GM18498 (cell line): ENCODE data around the gene NOL4L.

Source experiments
- ATAC-seq: cut with Tn5 transposase; IDR thresholded peaks from one replicate; pipeline ENCODE4 v1.9.1; 2021; ENCODE audit warnings: mild to moderate bottlenecking, moderate library complexity; ENCODE audit not compliant: unreplicated experiment

The NOL4L gene

DNA sequence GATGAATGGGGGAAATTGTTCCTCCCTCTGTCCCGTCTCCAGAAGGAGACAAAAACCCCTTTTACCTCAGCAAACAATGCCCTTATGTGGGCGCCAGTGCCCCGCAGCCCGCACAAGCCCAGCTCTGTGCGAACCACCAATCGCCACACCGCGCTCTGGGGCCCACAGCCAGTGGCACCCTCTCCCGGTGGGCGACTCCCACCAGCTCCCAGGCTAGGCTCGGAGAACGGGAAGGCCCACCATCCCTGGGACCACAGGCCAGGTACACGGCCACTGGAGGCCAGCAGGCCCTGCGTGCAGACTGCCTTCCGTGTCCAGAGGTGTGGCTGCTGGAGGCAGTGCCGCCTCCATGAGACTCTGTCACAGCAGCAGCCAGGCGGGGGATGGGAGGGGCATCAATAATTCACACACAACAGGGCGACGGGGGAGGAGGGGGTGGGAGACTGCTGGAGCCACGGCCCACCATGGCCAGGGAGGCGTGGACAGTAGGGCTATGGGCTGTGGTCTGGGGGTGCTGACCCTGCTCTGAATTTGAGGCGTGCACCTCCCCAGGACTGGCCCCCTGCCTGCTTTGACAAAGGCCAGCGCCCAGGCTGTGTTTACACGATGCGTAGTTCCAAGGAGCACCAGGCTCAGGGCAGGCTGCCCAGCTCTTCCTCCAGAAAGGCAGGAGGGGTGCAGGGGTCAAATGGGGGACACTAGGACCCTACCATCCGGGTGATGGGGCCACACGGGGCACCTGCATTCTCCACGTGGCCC is 121.3 kb downstream of the NOL4L start:
- no peak for ATAC-seq

DNA sequence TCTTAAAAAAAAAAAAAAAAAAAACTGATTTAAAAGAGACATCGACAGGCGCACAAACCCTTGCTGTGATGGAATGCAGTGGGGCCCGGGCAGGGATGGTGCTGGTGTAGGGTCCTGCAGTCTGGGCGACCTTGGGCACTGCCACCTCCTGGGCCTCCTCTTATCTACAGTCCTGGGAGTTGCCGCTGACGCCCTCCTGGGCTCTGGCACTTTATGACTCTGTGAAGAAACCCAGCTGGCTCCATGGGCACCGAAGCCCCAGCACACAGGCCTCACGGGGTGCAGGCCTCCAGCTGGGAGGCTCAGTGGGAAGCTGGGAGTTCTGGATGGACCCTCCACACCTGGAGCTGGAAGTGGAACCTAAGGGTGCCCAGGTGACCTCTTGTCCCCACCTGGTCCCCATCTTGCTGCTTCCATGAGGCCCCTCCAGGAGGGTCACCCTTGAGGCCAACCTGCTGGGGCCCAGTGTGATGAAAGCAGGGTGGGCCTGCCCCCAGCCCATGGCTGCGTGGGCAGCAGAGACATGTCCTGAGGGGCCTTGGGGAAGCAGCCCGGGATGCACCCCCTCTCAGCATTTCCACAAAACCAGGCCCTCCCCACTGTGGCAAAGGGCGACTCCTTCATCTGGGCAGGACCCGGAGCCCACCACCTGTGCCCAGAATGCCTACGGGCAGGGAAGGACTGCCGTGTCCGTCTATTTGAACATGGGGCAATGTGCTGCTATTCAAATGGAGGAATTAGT is 122.1 kb downstream of the NOL4L start:
- no peak for ATAC-seq

DNA sequence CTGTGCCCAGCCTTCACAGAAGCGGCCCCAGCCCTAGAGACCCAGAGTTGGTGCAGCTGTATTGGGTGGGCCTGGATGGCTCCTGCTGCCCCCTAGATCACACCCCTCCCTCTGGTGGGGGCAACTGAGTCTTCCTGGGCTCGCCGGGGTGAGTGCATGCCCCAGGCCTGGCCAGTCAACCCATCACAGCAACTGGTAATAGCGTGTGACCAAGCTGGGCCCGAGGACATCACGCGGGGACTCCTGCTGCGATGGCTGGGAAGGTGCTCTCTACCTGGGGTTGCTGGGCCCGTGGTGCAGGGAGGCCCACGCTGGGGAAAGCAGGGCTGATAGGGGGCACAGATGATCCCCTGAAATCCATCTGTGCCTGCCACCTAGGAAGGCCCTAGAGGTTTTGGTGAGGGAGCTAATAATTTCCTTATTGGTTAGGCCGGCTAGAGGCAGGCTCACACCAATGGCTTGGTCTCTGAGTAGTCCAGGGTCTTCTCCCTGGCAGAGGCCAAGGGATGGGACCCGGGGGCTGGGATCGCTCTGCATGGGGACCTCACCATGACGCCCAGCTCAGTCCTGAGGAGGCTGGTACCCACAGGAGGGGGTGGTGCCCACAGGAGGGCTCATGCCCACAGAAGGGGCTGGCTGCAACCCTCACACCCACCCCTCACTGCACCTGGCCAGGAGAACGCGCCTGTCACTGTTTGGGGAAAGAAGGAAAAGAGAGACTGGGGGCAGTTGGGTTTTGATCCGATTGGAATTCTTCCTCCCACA is 123.1 kb downstream of the NOL4L start:
- no peak for ATAC-seq

DNA sequence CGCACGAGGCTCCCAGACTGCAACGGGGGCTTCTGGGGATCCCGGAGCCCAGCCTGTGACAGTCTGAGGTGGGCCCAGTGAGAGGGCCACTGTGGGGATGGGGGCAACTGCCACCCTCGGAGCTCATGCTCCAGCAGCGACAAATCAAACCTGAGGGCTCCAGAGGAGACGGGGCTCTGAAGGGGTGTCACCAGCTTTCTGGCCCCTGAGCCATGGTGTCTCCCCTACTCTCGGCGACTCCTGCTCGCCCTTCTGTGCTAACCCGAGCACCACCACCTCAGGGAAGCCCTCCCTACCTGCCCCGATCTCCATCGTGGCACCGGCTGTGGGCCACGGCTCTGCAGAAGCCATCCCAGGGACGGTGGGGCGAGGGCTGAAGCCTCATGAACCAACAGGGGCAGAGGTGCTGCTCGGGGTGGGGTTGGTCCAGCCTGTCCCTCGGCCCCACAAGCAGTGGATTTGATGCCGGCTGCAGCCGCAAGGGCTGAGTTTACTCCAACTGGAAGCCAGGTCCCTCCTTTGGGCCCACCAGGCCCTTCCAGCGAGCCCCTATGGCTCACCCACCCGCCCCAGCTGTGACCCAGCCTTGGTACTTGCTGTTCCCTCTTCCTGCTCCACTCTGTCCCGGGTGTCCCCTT is 124.3 kb downstream of the NOL4L start:
- ATAC-seq = no peak

DNA sequence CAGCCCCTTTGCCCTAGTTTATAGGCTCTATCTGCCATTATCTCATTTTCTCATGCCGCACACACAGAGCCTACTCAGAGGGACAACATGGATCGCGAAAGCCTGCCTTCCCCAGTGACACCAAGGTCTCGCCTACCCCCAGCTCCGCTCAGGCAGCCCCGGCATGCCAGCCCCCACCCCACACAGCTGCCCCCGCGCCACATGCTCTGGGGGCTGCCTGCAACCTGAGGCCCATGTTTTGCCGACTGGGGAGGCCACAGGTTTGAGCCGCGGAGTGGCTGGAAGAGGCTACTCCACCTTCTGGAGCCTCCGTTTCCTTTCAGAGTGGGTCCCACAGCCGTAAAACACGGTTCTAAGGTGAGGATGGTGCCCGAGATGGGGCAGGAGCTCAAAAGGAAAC is 124.9 kb downstream of the NOL4L start:
- ATAC-seq = no peak

DNA sequence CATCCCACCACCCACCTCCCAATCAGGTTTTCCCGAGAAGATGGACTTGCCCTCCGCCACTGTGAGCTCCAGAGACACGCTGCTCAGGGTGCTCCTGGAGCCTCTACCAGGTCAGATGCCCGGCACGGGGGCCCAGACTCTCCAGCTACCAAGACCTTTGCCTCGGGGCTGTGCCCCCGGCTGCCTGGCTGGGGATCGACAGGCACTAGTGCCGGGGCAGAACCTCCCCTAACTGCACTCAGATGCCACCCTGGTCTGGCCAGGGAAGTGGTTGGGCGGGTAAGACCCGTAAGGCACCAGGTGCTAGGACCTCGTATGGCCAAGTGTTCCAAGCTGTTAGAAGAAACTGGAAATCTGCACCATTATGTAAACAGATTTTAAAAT is 126.3 kb downstream of the NOL4L start:
- no peak for ATAC-seq

DNA sequence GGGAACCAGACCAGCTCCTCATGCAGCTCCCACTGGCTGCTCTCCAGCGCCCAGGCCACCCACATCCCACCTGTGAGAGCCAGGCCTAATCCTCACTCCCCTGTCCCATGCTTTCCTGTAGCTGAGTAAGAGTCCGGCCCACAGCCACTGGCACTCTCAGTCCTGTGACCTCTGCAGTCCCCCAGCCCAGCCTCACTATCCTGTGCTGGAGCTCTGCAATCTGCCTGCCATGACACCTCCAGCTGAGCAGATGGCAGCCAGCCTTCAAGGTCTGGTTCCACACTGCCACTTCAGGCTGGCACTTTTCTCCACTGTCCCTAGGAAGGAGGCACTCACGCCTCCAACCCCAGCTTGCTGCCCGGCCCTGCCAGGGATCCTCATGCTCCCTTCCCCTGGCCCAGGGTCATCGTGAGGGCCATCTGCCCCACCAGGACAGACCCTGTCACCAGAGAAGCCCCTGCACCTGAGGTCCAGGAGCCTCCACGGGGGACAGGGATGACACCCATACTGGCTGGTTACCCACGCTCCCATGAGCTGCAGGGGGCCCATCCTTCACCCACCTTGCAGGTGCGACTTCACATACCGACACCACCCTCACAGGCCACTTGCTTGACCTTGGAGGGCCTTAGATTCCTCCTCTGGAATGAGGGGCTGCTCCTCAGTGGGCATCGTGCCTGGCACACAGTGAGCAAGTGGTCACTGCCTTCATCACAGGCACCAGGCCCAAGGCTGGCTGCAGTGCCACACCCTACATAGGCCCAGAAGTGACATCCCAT is 126.9 kb downstream of the NOL4L start:
- no peak for ATAC-seq

DNA sequence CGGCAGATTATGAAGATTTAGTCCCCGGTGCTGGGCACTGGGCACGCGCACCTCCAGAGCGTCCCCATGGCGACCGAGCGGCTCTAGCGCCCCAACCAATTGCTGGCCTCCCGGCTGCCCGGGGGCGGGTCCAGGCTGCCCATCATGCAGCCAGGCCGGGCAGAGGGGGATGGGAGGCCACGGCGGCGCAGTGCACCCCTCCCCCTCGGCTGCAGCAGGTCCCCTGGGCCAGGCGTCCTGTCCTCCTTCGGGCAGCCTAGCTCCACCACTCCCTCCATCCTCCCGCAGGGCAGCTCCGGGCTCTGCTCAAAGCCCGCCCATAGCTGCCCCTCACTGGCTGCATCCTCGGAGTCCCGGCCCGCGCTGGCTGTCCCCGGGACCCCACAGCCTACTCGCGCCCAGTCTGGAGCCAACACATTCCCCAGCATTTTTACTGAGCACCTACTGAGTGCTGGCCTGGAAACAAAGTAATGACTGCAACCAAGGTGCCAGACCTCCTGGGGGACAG is 127.6 kb downstream of the NOL4L start:
- ATAC-seq = no peak

DNA sequence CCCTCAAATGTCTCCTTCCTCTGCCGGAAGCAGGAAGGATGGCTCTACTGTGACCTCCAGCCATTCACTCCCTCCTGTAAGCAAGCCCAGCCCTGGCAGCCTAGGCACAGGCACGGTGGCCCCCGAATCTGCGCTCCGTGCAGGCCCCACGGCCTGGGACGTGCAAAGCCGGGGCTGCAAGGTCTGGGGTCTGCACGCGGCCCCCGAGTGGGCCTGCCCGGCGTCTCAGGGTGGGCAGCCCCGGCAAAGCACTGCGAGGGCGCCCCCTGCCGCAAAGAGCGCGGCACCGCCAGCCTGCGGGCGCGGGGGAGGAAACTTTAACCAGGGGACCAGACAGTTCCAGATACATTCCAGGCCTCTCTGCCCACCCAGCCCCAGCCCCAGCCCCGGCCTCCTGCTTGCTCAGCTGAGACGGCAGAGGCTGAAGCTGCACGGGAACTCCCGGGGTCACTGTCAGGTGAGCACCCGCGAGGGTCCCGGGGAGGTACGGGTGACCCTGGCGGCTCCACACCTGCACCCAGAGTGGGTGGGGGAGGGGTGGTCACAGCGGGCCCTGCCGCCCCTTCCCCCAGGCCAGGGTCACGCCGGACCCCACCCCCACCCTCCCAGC is 128.2 kb downstream of the NOL4L start:
- no peak for ATAC-seq

DNA sequence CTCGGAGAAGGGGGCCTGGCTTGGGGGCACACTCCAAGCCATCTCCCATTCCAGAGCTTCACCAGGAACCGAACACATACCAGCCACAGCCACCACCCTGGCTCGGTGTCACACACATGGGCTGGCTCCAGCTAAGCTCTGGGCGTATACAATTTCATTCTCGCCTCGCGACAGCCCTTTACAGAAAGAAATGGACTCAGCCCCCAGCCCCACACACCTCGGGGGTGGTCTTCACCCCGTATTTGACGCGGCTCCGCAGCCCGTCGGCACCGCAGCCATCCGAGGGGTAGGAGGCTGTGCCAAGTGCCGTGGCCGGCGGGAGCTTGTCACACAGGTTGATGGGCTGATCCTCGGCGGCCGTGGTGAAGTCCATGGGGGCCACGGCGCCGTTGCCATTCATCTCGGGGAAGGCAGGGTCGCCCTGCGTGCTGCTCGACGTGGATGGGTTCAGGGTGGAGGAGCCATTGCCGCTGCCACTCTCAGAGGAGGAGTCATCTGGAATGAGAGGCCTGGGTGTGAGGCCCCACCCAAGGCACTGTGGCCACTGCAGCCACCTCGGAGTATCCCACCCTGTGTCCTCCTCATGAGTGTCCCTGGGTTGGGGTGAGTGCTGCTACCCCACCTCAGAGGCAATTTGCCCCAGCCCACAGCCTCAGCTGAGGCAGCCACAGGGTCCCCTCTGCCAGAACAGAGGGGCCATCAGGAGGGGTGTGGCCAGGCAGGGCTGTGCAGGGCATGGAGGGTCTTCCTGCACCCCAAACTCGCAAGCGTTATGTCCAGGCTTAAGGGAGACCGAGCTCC is 129.0 kb downstream of the NOL4L start:
- ATAC-seq = no peak

DNA sequence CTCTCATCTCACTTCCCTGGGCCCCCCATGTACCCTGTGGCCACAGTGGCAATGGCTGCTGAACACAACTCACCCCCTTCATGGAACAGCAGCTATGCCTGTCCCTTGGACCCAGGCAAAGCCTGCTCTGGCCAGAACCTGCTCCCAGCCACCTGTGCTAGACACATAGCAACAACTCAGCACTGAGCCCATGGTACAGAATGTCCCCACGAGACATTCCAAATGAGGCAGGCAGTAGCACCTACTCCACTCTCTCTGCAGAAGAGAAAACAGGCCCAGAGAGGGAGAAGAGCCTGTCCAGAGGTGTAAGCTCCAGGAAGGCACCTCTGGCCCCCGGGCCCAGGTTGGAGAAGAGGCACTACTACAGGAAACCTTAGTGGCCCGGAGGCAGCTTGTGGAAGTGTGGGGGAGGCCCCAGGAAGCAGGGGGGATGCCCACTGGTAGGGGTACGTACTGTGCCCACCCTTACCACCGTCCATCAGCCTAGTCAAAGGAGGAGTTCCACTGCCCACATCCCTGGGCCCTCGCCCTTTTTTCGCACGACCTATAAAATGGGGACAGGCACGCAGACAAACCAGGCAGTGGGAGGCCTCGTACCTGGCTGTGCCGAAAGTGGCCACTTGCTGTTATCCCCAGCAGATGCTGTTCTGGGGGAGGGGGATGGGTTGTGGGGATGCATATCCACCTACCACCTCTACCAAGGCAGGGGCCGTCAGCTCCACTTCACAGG is 129.8 kb downstream of the NOL4L start:
- no peak for ATAC-seq

DNA sequence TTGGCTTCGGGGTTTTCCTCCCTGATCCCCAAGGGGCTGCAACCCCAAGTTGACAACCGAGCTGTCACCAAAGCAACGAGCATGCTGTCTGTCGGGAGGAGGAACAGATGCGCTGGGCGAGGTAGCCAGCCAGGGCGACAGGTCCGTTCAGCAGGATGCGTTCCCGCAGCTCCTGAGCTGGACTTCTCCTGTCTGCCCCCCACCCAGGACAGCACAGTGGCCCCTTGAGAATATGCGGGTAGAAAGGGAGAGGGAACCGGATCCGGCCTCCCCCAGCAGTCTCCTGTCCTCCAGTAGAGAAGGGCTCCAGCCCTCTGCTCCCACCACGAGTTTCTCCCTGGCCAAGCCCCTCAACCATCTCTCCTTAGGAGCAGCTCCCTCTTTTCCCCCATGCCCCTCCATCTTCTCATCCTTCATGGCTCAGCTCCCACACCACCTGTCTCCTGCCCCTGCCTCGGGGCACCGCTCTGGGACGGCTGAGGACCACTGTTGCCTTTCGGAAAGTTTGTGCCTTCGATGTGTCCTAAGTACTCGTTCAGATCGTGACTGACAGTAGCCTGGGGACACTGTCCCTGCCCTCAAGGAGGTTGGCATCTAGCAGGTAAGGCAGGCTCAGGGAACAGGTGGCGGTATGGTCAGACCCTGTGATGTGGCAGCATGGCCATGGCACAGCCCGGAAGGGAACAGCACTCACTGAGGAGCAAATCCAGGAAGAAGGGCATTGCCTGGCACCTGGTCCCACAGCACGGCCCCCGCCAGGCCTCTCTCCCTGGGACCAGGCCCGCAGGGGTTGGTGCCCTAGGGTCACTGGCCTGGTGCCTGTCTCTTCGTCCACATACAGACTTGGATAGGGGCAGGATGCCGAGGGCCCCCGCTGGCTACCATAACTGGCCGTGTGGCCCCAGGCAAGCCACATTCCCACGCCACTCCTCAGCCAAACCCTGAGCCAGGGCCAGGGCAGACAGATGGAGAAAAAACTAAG is 130.7 kb downstream of the NOL4L start:
- ATAC-seq = no peak

DNA sequence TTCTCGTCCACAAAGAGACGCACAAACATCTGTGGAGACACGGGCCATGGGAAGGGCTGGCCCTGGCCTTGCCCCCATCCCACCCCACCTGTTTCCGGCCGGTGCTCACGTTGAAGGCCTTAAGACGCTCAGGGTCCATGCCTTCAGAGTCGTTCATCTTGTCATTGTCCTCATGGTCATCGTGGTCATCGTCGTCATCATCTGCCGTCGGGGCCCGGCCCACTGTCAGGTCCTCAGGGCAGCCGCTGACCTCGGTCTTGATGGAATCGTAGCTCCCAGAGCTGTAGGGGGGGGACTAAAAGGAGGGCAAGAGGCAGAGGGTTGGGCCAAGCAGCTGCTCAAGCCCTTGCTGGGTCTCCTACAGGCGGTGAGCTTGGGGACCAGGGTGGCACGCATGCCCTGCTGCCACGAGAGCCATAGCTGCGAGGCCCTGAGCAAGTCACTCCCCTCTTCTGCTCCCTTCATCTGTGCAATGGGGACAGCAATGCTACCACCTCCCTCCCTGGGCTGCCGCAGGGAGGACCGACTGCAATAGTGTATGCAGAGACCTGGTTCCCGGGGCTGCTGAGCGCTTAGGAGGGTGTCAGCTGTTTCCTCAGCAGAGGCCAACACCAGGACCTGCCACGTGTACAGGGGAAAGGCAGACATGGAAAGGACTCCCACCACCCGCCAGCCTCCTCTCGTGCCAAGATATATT is 131.5 kb downstream of the NOL4L start:
- no peak for ATAC-seq

DNA sequence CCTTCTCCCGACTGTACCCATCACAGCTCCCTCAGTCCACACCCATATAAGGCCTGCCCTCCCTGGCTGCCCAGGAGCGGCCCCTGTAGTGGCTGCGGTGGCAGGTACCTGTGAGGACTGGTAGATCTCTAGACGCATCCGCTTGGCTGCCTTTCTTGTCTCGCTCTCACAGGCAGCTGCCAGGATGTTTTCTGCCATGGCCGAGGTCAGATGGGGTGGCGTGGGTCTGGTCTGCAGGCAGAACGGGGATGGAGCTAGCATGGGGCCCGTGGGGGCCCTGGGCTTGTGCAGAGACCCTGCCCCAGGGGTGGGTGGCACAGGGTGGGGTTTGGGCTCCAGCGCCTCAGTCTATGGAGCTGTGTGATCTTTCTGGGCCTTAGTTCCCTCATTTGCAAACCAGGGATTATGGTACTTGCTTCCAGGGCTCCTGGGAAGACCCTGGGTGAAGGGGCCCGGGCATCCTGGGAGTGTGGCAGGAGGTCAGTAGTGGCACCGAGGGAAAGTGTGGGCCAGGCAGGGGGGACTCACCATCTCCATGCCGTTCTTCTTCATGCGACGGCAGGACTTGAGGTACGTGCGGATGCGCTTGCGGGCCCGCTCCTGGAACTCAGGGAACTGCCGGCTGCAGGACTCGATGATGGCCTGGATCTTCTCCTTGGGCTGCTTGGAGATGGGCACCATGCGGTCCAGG is 132.2 kb downstream of the NOL4L start:
- no peak for ATAC-seq

DNA sequence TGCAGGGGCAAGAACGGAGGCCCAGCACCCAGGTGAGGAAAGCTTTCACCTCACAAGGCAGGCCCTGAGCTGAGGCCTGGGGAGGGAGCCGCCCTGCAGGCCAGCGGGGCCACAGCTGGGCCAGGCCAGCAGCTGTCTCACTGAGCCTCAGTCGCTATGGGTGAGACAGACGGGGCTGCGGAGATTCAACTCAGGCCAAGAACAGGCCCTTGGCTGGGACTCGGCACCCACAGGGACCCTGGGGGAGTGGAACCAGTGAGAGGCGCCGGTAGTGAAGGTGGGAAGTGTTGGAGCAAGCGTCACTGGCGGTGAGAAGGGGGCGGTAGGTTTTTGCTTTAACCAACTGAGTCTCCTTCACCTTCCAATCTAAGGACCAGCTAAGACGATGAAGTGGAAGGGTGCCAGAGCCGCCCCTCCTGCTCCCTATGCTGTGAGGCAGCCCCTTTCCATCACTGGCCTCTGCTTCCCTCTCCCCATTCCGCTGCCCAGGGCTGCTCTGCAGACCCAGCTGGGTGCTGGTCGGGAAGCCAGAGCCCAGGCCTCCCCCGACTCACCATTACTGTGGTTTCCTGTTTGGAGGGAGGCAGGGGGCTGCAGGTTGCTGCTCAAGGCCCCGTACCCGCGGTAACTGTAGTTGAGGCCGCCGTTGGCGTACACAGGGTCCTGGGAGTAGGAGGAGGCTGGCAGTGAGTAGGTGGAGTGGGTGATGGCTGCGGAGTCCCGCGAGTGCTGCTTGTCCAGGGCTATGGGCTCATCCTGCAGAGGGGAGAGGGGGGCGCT is 133.3 kb downstream of the NOL4L start:
- ATAC-seq = no peak
